GM04503 (cell line): Measurements from ENCODE around the gene GALNT14.

Experiments
- DNase-seq: peaks from one replicate; pipeline ENCODE4 v3.0.0-alpha.2; 2012; ENCODE audit warnings: low read depth

Gene GALNT14

DNA sequence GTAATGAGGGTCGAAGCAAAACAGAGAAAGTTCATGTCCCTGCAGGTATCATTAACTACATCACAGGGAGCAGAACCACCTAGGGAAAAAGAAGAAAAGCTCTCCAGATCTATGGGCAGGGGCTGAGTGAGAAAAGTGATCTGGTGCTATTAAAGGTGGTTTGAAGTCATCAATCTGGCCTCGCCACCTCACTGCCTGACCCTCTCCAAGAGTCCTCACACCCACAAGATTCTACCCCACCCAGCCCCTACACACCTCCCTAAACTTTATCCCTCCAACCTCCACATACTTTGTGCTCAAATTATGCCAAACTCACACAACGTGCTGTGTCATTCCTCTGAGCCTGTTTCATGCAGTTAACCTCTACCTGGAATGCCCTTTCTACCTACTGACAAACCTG is 2.2 kb downstream of the GALNT14 start:
- no peak for DNase-seq

DNA sequence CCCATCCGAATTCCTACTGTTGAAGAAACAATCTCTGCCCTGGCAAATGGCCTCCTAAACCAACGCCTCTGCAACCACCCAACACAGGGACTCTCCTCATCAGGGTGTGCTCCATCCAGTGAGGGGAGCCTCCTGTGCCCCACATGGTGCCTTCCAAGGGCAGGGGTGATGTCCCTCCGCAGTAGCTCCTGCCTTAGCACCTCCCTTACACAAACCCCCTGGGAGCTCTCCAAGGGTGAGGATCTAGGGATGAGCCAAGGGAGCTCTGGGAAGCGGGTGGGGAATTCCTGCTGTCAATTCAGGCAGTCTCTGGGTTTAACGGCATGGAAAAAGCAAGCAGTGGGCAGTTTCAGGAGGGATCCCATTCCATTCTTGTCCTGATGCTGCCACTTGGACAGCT is 3.8 kb downstream of the GALNT14 start:
- DNase-seq, result no peak

DNA sequence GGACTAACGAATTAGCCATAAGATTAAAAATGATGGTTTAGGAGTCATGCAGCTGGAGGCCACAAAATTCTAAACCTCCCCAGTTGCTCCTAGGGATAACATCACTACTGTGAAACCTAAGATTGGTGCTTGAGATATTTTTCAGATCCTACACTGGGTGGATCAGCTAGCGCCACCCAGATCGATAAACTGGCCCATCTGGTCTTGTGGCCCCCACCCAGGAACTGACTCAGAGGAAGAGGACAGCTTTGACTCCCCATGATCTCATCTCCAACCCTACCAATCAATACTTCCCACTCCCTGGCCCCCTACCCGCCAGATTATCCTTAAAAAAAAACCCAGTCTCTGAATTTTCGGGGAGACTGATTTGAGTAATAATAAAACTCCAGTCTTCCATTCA is 5.5 kb downstream of the GALNT14 start:
- no peak for DNase-seq

DNA sequence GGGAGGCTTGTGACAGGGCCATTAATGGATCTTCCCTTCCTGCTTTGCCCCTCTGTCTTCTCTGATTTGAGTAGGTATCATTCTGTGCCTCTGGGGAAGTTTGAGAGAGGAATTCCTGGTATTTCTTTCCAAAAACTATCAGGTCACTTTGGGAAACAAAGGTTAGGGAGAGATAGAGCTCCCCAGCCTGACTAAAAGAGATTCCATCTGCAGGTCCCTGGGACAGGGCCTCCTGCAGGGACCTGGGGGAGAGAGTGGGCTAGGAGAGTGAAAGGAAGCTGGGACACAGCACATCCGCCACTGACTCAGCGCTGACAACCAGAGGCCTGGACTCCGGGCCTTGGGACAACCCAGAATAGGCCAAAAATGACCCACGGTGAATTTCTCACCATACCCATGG is 6.4 kb downstream of the GALNT14 start:
- no peak for DNase-seq

DNA sequence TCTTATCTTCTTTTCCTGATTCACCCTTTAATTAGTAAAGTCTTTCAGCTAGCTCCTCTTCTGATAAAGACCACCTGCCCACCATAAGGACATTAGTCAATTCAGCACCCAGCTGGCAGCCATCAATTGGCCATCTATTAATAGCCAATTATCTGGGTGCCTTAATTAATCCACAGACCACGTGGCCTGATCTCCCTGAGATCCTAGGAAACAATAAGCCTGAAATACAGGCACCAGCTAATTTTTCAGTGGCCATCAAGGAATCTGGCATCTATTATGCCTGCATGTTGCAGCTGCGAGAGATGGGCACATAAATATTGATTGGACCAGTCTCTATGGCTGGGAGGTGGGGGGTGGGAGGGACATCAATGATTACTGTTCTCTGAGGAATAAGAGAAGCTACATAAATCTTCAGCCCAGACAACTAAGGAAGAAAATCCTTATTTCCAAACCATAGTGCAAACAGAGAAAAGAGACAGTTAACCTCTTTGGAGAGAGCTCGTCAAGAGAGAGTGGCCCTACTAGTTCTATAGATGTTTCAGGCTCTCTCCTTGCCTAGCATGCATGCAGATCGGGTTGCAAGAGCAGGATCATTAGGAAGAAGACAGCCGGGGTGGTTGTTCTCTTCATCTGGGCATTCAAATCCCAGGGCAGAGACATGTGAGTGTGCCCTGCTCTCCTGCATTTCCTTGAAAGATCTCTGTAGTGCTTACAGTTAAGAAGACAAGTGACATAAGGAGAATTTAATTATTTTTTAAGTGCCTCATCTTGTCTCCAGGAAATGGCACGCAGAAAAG is 8.7 kb downstream of the GALNT14 start:
- DNase-seq, result no peak

DNA sequence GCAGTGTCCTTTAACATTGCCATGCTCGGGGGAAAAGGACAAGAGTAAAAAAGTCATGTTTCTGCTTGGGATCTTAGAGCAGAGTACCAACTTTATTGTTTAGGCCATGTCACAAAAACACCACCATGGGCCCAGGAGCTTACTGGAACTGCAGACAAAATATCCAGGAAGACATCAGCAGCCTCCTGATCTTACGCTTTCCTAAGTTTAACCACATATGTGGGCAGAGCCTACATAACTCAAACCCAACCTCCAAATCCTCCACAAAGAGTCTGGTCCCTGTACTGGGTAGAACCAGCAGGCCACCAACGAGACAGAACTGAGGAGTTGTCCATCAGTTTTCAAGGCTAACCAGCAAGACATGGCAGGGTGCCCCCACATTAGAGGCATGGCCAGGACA is 10.3 kb downstream of the GALNT14 start:
- DNase-seq, result no peak

DNA sequence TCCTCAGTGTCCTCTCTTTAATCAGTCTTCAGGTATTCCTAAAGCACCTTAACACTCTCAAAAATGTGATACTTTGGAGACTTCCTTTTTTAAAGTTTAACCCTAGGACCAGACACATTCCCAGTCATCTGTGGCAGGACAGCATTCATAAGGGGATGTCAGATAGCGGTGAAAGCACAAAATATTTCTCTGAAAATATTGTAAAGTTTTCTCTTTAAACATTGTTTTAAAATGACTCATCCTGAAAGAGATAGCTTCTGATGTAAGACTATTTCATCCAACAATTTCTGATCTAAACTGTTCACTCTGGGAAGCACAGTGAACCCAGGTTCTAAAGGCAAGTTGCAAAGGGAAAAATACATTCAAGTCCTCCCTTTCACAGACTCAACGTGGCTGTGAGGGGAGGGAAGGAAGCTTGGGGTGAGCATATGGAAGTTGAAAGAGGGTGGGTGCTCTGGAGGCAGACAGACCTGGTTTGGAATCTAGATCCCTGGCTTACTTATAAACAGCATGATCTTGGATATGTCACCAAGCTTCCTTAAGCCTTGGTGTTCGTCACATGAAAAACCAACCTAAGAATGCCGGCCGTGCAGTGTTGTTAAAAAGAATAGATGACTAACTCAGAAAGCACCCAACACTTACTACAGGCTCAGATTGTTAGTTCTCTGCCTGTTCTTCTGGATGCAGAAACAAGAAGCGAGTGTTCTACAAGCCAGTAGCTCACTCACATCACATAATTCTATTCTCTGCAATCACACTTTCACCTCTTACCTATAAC is 12.1 kb downstream of the GALNT14 start:
- no peak for DNase-seq

DNA sequence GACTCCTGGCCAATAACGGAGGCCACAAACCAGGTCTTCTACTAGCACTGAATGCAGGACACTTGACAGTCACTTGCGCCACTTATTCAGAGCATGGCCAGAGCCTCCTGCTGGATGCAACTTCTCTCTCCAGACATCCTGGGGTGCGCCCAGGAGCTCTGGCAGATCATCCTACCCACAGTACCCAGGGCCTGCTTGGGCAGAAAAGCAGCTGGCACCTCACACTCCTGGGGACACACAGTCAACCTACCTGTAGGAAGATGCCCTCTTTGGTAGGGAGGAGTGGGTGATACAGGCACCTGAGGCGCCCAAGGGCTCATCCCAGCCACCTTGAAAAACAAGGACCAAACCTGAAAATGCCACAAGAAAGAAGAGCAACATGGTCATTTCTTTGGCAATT is 13.3 kb downstream of the GALNT14 start:
- no peak for DNase-seq

DNA sequence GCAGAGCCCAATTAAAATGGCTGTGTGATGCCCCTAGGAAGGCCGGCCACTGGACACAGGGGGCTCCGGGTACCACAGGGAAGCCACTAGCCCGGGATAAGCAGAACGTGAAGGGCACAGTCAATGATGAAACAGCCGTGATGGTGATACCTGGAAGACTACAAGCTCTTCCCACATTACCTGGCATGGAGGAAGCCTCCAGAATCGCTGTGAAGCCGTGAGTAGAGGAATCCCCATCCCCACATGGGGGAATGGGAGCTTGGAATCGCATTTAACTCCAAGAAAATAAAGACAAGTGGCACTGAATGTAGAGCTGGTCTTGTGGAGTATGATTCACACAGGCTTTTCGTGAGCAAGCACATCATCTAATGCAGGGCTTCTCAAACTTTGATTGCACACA is 16.1 kb downstream of the GALNT14 start:
- no peak for DNase-seq

DNA sequence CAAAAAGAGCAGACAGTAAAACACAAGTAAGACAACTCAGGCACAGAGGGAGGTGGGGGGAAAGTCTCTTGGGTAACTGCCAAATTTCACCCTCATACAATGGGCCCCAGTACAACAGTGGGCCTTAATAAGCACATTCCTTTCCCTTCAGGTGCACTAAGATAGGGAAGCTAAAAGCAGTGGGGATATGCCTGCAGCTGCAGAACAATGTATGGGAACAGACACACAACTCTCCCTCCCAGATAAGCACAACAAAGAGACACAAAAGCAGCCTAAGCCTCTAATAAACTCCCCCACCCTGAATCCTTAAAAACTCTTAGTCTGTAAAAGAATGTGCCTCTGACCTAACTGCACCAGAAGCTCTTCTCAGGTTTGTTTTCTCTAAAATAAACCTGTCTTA is 24.5 kb downstream of the GALNT14 start:
- DNase-seq, result no peak

DNA sequence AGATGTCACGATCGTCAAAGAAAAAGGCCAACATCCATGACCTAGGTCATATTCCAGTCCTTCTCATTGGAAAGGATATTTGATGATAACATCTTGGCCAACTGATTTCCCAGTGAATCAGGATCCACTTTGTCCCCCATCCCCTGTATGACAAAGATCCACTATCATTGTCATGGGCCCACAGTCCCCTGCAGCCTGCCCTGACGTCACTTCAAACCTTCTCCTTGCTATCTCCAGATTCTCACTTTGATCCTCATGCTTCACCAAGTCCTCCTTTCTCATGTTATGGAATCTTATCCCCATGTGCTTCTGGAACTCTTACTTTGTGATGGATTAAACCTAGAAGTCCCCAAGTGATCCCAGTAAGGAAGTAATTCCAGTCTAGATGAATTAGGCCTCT is 25.7 kb downstream of the GALNT14 start:
- DNase-seq, result no peak

DNA sequence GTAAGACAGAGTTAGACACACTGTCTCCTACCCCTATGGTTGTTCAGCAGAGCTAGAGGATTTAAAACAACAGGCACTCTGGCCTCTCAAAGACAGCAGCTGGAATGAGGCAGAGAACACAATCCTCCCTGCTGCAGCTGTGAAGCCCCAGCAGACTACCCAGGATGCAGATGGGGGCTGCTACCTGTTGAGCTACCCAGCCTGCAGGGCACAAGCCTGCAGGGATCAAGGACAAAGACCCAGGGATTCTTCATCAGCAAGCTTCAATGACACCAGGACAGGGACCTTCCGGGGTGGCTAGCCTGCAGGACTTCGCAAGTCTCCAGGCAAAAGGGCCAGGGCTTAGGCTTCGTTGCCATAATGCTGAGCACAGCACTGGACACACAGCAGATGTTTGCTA is 27.2 kb downstream of the GALNT14 start:
- no peak for DNase-seq

DNA sequence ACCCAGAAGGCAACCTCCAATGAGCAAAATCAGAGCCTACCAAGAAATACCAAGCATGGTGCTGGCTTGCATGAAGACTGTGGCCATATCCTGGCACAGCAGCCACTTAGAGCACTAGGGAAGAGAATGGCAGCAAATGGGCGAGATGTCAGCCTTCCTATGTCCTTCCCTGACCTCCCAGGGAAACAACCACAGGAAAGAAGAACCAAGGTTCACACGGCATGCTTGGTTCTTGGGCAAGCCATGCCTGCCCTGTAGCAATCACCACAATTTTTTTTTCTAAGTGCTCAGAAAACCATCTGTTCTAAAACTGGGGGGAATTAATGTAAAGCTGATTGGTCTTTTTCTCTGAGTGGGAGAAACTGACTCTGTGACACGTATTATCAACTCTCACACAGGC is 27.8 kb downstream of the GALNT14 start:
- no peak for DNase-seq

DNA sequence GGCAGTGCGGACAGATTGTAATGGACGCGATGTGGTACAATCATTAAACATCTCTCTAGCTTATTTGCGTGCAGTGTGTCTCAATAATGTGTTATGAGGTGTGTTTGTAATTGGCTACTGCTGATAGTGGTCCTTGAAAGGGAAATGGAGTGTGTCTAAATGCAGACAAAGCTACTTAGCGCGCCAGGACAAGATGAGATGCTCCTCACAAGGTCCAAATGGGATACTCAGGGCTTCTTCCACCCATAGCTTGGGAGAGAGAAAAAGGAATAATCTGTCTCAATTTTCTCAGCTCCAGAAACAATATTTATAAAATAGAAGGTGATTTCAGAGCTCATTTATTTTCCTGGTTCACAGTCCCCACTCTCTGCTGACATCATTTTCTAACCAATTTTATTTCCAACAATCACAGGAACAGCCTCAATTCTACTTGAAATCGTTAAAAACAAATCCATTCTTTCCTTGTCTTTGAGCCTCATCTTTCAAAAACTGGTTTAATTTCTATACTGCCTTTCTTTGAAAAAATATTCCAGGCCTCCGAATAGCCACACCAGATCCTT is 28.5 kb downstream of the GALNT14 start:
- no peak for DNase-seq

DNA sequence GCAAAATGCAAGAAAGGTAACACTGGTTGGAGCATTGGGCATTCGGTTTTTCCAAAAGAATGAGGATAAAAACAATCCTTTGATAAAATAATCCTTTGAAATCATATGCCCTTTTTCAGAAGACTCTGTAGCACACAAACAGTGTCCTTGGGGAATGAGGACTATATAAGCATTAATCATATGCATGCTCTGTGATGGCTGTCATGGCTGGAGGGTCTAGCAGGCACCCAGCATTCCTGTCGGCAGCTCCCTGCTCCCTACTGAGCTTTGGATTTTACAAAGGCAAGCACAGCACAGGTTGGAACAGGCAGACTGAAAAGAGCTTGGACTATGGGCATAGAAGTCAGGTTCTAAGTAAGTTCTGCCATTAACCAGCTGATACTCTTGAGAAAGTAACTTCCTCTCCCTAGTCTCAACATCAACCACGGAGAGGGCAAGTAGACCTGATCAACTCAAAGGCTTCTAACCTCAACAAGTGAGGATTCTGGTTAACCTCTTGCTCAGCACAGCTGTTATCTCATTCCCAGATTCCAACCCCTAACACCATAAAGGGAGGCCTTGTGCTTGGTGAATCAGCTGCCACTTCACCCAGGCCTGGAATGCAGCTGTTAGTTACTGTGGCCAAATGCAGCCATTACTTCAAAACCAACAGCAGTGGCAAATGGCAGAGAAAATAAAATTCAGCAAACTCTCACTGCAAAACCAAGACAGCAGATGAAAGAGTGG is 29.5 kb downstream of the GALNT14 start:
- DNase-seq, result no peak

DNA sequence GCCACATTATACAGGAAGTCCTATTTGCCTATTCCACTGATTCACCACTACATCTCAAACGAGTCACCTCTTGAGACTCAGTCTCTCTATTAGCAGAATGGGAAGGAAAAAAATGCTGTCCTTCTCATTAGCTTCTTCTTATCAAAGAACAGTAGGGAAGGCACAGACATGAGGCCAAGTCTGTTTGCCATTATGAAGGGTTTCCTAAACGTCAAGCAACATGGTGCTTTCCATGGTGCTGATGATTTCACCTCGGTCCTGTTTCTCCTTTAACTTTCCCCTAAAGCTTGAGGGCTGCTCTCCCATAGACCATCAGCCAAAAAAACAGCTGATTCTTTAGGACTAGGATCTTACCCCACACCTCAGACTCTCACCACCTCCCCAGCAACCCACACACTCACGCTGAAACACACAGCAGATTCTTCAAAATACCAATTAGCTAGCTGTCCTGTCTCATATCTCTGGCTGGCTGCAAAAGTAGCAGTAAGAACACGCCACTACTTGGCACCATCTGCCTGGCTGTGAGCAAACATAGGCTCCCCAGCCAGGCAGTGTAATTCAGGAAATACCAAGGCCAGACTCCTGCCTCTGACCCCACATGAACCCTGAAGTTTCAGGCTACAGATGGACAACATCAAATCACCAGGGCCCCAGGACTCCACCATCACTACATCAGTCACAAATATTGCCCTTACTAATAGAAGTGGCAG is 30.5 kb downstream of the GALNT14 start:
- DNase-seq, result no peak

DNA sequence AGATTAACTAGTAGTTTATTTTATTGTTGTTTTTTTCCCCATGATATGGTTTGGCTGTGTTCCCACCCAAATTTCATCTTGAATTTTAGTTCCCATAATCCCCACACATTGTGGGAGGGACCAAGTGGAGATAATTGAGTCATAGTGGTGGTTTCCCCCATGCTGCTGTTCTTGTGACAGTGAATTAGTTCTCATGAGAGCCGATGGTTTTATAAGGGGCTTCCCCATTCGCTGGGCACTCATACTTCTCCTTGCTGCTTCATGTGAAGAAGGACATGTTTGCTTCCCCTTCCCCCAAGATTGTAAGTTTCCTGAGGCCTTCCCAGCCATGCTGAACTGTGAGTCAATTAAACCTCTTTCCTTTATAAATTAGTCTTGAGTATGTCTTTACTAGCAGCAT is 36.5 kb downstream of the GALNT14 start:
- no peak for DNase-seq

DNA sequence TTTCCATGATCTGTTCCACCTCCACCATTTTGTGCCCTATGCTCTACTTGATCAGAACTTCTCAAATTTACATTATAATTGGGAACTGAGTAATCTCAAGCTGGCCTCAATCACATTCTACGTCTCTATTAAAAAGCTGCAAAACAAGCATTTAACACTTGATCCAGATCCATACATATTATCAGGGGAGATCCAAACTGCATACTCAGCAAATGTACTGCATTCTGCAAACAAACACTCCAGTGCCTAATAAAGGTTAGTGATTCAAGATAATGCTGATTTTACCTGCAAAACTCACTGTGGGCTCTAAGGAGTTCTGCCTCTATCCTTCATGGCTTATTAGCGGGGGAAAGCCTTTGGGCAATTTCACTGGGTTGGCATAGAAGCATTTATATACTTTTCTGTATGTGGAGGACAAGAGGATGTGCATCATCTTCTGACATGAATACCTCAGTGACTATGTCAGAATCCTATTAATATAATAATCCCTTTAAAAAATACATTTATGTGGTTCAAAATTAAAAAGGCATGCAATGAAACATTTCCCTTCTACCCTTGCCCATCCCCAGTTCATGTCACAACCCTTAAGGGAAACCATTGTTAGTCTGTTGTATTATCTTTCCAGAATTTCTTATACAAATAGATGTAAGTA is 40.2 kb downstream of the GALNT14 start:
- no peak for DNase-seq

DNA sequence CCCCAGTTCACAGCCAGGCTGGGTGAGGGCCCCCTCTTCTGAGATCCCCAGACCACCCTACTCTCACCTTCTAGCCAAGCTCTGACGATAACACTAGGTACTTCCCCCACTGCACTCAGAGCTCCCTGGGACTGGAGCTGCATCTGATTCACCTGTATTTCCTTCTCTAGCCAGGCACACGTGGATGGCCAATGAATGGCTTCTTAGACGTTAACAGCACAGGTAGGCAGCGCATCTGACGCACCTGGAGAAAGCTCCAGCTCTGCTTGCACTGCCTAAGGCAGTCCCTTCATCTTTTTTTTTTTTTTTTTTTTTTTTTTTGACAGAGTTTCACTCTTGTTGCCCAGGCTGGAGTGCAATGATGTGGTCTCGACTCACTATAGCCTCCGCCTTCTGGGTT is 48.1 kb downstream of the GALNT14 start:
- DNase-seq, result no peak

DNA sequence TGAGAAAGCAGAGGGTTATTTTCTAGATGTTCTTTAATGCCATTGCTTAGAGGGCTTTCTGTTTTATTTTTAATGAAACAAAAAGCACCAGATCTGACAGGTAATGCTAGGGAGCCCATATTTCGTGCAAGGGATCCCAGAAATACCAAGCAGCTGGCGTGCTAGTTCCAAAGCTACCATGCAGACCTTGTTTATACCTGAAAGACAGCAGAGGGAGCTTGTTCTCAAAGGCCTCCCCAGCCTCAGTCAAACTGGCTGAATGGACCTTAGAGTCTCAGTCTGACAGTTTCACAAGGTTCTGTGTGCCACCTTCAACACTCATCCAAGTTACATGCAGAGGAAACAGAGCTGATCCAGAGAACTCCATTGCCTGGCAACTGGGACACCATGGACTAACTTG is 48.6 kb downstream of the GALNT14 start:
- DNase-seq, result no peak

DNA sequence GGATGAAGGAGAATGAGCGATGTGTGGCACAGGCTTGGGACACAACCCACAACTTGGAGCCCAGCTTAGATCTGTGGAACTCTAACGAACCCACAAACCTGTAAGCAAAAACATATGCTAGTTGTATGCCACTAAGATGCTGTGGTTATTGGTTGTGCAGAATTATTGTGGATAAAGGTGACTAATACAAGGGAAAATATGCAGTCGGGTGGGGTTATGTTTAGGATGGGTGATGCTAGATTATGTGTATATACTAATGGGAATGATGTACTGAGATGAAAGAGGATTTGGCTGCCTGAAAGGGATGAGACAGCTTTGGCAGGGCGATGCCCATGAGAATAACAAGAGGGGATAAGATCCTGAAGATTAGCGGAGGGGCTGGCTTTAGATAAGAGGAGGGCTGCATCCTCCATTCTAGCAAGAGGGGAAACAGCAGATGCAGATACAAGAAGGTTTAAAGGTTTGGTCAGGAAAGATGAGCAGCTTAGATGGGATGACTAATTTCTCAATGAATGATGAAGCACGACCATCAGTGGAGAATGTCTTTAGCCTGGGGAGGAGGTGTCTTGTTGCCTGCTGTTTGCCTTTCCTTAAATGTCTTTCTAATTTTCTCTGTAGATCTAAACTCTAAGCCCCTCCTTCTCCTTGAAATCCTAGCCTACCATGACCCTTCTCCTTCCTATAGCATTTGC is 49.6 kb downstream of the GALNT14 start:
- DNase-seq, result no peak
